ENCODE data around the gene KIFBP. TPM values are rescaled to one million over a fixed set of nuclear protein-coding genes. Genes with fewer than 3 reads are reported as not detected.

Gene KIFBP
- total and polyA plus RNA-seq, 2 donors (not counting 3 experiments of a cell fraction or from before 2014, with no cell fraction given) = 17.6 to 39.8 TPM

DNA sequence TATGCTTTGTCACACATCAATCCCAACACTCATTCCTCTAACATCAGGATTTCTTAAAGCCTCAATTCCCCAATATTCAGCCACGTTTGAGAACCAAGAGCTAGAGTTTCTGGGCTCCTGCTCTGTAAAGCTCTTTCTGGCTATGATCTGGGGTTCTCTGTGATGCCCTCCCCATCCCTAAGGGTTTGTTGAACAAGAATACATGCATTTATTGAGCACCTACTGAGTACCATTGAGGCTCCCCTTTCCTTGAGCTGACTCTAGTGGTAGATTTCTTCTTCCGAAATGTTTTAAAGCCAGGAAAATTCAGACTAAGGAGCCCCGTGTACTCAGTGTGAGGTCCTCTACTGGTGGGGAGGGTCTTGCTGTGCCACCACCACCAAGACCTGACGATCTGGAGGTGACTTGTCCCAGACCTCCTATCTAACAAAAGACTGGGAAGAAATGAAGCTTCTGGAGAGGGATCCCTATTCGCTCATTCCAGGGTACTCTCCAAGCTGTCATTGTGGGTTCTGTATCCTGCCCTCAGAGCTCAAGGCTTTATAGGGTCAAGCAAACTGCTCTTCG, 76.2 kb downstream of the KIFBP start:
- H3K9ac ChIP-seq (replicated peaks; ENCODE audit: extremely low read depth, insufficient read depth, low read length) = no peak overlapping the region
- no peaks in the 10 kb centered on the region for H4K20me1 ChIP-seq (replicated peaks; ENCODE audit: control insufficient read depth, extremely low read depth, insufficient read depth, low read length)
- no peak overlapping the region for H3K4me2 ChIP-seq (ENCODE audit: insufficient read depth, low read length)
- CTCF ChIA-PET = interaction anchor here (0.7 to 2.5 kb wide), 6 partner anchors 12 to 60 kb away, joined by 3 to 8 read pairs (median 3); partner anchors contain the start of gene SRGN
- dilution Hi-C loops (cut with MboI; ENCODE audit: extremely low pct_ligation_motif_present, low sequenced_read_pairs) = no loop called here
- BruUV-seq (replicated peaks) = no TSS peak
- H3K9me3 ChIP-seq (replicated peaks; ENCODE audit: control insufficient read depth, insufficient read depth, low read length) = no peaks in the 10 kb centered on the region
- no peaks in the 10 kb centered on the region for H3K9me1 ChIP-seq (replicated peaks; ENCODE audit: control insufficient read depth, extremely low read depth, insufficient read depth, low read length)
- no peak for TF ChIP-seq MYC (IDR thresholded peaks at IDR 0.05; ENCODE audit: low read depth, low read length)
- no peak for TF ChIP-seq FOS (IDR thresholded peaks at IDR 0.05; ENCODE audit: borderline replicate concordance, insufficient read depth, low read length)
- no peak for TF ChIP-seq JUN (IDR thresholded peaks at IDR 0.05; ENCODE audit: borderline replicate concordance, insufficient read depth, insufficient read length, low read depth)
- no peak for TF ChIP-seq GATA2 (IDR thresholded peaks at IDR 0.05; ENCODE audit: insufficient read depth, insufficient read length, low read depth, low read length)
- TF ChIP-seq POLR2A (IDR thresholded peaks at IDR 0.05; ENCODE audit: low read depth, low read length) = no peak
- TF ChIP-seq EZH2 (IDR thresholded peaks at IDR 0.05; ENCODE audit: borderline replicate concordance, low read depth, low read length, severe bottlenecking) = no peak
- TF ChIP-seq, protein P1, sequence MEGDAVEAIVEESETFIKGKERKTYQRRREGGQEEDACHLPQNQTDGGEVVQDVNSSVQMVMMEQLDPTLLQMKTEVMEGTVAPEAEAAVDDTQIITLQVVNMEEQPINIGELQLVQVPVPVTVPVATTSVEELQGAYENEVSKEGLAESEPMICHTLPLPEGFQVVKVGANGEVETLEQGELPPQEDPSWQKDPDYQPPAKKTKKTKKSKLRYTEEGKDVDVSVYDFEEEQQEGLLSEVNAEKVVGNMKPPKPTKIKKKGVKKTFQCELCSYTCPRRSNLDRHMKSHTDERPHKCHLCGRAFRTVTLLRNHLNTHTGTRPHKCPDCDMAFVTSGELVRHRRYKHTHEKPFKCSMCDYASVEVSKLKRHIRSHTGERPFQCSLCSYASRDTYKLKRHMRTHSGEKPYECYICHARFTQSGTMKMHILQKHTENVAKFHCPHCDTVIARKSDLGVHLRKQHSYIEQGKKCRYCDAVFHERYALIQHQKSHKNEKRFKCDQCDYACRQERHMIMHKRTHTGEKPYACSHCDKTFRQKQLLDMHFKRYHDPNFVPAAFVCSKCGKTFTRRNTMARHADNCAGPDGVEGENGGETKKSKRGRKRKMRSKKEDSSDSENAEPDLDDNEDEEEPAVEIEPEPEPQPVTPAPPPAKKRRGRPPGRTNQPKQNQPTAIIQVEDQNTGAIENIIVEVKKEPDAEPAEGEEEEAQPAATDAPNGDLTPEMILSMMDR (IDR thresholded peaks at IDR 0.05; ENCODE audit: extremely low read depth in 1 of 2, insufficient read depth in 1 of 2, low read depth in 1 of 2, low read length in 2 of 2) = no peak
- no peak for TF ChIP-seq POLR2AphosphoS5 (IDR thresholded peaks at IDR 0.05; ENCODE audit: insufficient read depth, low read depth, low read length)
- TF ChIP-seq, protein P2, sequence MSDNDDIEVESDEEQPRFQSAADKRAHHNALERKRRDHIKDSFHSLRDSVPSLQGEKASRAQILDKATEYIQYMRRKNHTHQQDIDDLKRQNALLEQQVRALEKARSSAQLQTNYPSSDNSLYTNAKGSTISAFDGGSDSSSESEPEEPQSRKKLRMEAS (IDR thresholded peaks at IDR 0.05; ENCODE audit: insufficient read depth, insufficient read length) = no peak
- H3K36me3 ChIP-seq (ENCODE audit: control insufficient read depth in 2 of 2, extremely low read depth in 1 of 2, insufficient read depth in 2 of 2, low read length in 2 of 2) = no peaks in the 10 kb centered on the region
- H3K27ac ChIP-seq (ENCODE audit: insufficient read depth, low read depth, low read length) = no peak overlapping the region
- FAIRE-seq (no peak), DNase-seq (ENCODE audit: low read depth, low spot score) (no peak)
- no peak overlapping the region for H2AFZ ChIP-seq (ENCODE audit: low read depth, low read length)
- no peaks in the 10 kb centered on the region for H3K79me2 ChIP-seq (ENCODE audit: control insufficient read depth, insufficient read depth, low read length)
- H3K4me1 ChIP-seq (ENCODE audit: control insufficient read depth, extremely low read depth, insufficient read depth, low read length) = peaks cover 39% of the 10 kb centered on the region
- H3K27me3 ChIP-seq (ENCODE audit: control insufficient read depth in 2 of 2, insufficient read depth in 2 of 2, low read length in 2 of 2) = no peaks in the 10 kb centered on the region
- POLR2A ChIA-PET = no interaction called here
- H3K4me3 ChIP-seq (replicated peaks in 1 of 3; ENCODE audit: insufficient read depth in 1 of 3, low read depth in 1 of 3, low read length in 3 of 3) = no peak overlapping the region
- intact Hi-C loops (cut with micrococcal nuclease) = no loop called here

Measured in endothelial cell of umbilical vein (primary cell).